GM23338 (cell line): ENCODE results near the gene IGIP.

Experiments used
- CREB1 ChIP-seq: fragments of 250-450 bp; sonication (Bioruptor Pico); IDR thresholded peaks from 2 replicates; pipeline ENCODE4 v1.5.0; 2020; ENCODE audit warnings: low read depth, mild to moderate bottlenecking, moderate library complexity
- CTCF ChIP-seq, 2 experiments: fragments of 200-600 bp in 1 of 2; sonication (generic) in 1 of 2; conservative IDR thresholded peaks; 2 replicates each; pipeline versions ENCODE4 v1.5.1 to v1.6.1; 2016 to 2017; ENCODE audit warnings: antibody characterized with exemption in 2 of 2, low read depth in 2 of 2, mild to moderate bottlenecking in 2 of 2, moderate library complexity in 1 of 2
- EZH2 ChIP-seq: fragments of 200-600 bp; sonication (generic); IDR thresholded peaks from one replicate; pipeline ENCODE4 v1.8.0; 2017; ENCODE audit warnings: antibody characterized with exemption, mild to moderate bottlenecking, low read depth; ENCODE audit not compliant: unreplicated experiment
- JUNB ChIP-seq: IDR thresholded peaks from one replicate; pipeline ENCODE4 v1.6.1; 2016; ENCODE audit warnings: antibody characterized with exemption; ENCODE audit not compliant: unreplicated experiment
- POLR2AphosphoS5 ChIP-seq: IDR thresholded peaks from 2 replicates; pipeline ENCODE4 v1.6.1; 2016; ENCODE audit warnings: antibody characterized with exemption, low read depth
- REST ChIP-seq: IDR thresholded peaks from one replicate; pipeline ENCODE4 v1.6.1; 2018; ENCODE audit warnings: antibody characterized with exemption; ENCODE audit not compliant: unreplicated experiment
- ZNF331 ChIP-seq: fragments of 250-450 bp; sonication (Bioruptor Pico); IDR thresholded peaks from 2 replicates; pipeline ENCODE4 v1.5.0; 2020; ENCODE audit warnings: low read depth, mild to moderate bottlenecking, moderate library complexity

- TF ChIP-seq CTCF (conservative IDR thresholded peaks at IDR 0.05; ENCODE audit: low read depth in 2 of 2) (no peak), JUNB (no peak), REST (no peak), EZH2 (no peak), POLR2AphosphoS5 (no peak; the same call in 1 of the 2 replicates), ZNF331 (CRISPR knock-in tag) (no peak), CREB1 (CRISPR knock-in tag) (no peak)
Observed at GRCh38 chr5:140175367-140176030, 49.8 kb downstream of the IGIP start.
